Left lobe of liver (tissue), 1 donor: Measurements from ENCODE around the gene KREMEN2. TPM values are rescaled to one million over a fixed set of nuclear protein-coding genes. Genes with fewer than 3 reads are reported as not detected.

ENCODE experiments used
- total RNA-seq: library from RNA; stranded (reverse); gene quantifications from one replicate; pipeline ENCODE4 v1.2.1, GENCODE V29; 2021
- donor health status: DM: no; HTN: yes; CAD: no.

Gene KREMEN2
- total RNA-seq, 1 donor from 2014 or later: not detected

Other genes starting within 250 kb of the KREMEN2 start
- 0.45 TPM for gene PRSS27, start 244.1 kb upstream of the KREMEN2 start, total RNA-seq
- 378 TPM for gene SRRM2, start 211.6 kb upstream of the KREMEN2 start, total RNA-seq
- gene ELOB, start 187.0 kb upstream of the KREMEN2 start, total RNA-seq: 117 TPM
- not detected for gene PRSS33, start 176.7 kb upstream of the KREMEN2 start, total RNA-seq
- gene PRSS41, start 165.8 kb upstream of the KREMEN2 start, total RNA-seq: not detected
- gene PRSS21, start 147.0 kb upstream of the KREMEN2 start, total RNA-seq: not detected
- not detected for gene ZG16B, start 134.0 kb upstream of the KREMEN2 start, total RNA-seq
- gene PRSS22, start 106.1 kb upstream of the KREMEN2 start, total RNA-seq: 0.70 TPM
- gene FLYWCH2, start 81.1 kb upstream of the KREMEN2 start, total RNA-seq: 5.9 TPM
- 18.8 TPM for gene FLYWCH1, start 52.3 kb upstream of the KREMEN2 start, total RNA-seq
- gene PAQR4, start 5.1 kb downstream of the KREMEN2 start, total RNA-seq: 1.5 TPM
- 0.98 TPM for gene PKMYT1, start 16.2 kb downstream of the KREMEN2 start, total RNA-seq
- 1.5 TPM for gene CLDN9, start 48.6 kb downstream of the KREMEN2 start, total RNA-seq
- 0.96 TPM for gene CLDN6, start 53.9 kb downstream of the KREMEN2 start, total RNA-seq
- gene TNFRSF12A, start 56.1 kb downstream of the KREMEN2 start, total RNA-seq: 4.3 TPM
- gene HCFC1R1, start 59.7 kb downstream of the KREMEN2 start, total RNA-seq: 11.2 TPM
- gene THOC6, start 59.8 kb downstream of the KREMEN2 start, total RNA-seq: 9.6 TPM
- 0.58 TPM for gene BICDL2, start 72.7 kb downstream of the KREMEN2 start, total RNA-seq
- gene MMP25, start 82.3 kb downstream of the KREMEN2 start, total RNA-seq: 0.96 TPM
- 172 TPM for gene IL32, start 101.4 kb downstream of the KREMEN2 start, total RNA-seq
- gene ZSCAN10, start 135.0 kb downstream of the KREMEN2 start, total RNA-seq: 0.10 TPM
- 7.0 TPM for gene ZNF205, start 148.3 kb downstream of the KREMEN2 start, total RNA-seq
- gene ZNF213, start 170.8 kb downstream of the KREMEN2 start, total RNA-seq: 2.7 TPM
- not detected for gene OR1F1, start 223.9 kb downstream of the KREMEN2 start, total RNA-seq